SHP77 (cell line): Measurements from ENCODE around the gene MZB1.
"Not testable (repeated sequence)": the region's sequence is repeated elsewhere in the genome, so short reads cannot be mapped to it uniquely, and the experiment has no call there.

Experiments used
- DNase-seq, 2 experiments: peaks; one replicate each; lab custom pipeline; 2025; lab: John Stamatoyannopoulos, UW

Gene MZB1

DNA sequence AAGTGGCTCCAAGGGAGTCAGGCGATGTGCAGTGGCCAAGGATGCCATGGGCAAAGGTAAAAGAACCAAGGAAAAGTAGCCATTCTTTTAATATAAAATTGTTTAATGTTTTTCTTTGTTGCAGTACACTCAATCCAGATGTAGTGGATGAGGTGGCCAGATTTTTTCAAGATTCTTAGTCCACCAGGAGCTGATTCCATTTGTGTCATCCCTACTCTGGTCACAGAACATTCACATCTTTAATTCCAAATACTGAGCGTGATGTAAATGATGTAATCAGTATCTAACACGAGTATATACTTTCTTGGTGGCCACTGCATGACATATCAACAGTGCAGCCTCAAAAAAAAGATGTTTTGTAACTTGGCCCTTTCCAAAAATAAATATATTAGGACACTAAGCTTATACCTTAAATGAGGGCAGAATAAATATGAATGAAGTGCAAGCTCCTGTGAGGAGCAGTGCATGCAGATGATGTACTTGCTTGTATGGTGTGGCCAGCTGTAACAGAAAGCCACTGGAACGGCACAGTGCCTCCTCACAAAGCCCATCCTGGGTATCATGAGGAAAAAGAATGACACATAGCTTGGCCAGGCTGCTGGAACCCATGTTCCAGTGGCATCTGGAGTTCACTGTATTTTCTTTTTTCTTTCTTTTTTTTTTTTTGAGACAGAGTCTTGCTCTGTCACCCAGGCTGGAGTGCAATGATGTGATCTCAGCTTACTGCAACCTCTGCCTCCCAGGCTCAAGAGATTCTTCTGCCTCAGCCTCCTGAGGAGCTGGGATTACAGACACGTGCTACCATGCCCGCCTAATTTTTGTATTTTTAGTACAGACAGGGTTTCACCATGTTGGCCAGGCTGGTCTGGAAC lies 20.6 kb upstream of the MZB1 start:
- no peak for DNase-seq

DNA sequence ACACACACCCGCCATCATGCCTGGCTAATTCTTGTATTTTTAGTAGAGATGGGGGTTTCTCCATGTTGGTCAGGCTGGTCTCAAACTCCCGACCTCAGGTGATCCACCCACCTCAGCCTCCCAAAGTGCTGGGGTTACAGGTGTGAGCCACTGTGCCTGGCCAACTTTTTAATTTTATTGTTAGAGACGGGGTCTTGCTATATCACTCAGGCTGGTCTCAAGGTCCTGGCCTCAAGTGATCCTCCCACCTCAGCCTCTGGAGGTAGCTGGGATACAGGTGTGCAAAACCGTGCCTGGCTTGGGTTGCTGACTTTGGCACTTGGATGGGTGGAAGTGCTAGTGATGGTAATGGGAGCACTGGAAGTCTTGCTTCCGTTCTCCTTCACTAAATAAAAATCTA lies 19.4 kb upstream of the MZB1 start:
- DNase-seq, result not testable (repeated sequence)

DNA sequence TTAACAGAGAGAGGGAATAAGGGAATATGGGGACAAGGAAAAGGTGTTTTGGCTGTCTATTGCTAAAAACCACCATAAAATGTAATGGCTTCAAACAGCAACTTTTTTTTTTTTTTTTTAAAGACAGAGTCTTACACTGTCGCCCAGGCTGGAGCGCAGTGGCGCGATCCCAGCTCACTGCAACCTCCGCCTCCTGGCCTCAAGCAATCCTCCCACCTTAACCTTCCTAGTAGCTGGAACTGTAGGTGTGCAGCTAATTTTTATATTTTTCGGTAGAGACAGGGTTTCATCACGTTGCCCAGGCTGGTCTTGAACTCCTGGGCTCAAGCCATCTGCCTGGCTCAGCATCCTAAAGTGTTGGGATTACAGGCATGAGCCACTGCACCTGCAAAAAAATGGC lies 18.5 kb upstream of the MZB1 start:
- no peak for DNase-seq

- DNase-seq, result no peak
These were observed 17.8 kb upstream of the MZB1 start for GRCh38 chr5:139407517-139407916.

- DNase-seq, result no peak
These were observed 17.2 kb upstream of the MZB1 start for GRCh38 chr5:139406963-139407362.

GRCh38 chr5:139404484-139404840 lies 14.7 kb upstream of the MZB1 start:
- no peak for DNase-seq

DNA sequence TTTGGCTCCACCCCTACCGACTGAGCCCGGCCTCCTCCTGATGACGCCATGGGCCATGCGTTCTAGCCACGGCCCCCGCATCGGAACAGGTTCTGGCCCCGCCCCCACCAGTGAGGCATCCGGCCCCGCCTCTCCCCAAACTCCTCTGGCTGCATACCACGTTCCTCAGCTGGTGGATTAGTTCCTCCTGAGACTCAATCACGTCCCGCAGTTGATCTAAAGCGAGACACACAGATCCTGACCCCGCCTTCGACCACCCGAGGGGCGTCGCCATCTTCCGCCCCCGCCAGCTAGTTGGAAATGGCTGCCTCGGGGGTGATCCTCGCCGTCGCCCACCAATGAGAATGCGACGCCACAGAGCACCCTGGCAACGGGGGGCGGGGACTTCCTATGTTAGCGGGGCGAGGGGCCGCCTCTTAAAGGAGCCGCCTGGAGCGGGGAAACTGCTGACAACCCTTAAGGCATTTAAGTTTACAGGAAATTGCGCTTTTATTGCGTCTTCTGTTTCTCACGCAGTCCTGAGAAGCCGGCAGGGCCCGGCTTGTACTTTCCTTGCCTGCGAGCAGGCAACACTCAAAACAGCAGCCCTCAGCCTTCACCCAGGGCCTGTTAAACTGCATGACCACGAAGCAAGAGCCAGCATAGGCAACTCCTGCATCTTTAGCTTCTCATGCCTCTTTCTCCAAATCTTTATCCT lies 14.2 kb upstream of the MZB1 start, which contains the start of gene SPATA24:
SPATA24 (minus strand) TSS at position 303 of the 697 bp plus-strand sequence; CDS start at position 274, 29 bp downstream.
- DNase-seq, result peak; percentile 98 to 99

DNA sequence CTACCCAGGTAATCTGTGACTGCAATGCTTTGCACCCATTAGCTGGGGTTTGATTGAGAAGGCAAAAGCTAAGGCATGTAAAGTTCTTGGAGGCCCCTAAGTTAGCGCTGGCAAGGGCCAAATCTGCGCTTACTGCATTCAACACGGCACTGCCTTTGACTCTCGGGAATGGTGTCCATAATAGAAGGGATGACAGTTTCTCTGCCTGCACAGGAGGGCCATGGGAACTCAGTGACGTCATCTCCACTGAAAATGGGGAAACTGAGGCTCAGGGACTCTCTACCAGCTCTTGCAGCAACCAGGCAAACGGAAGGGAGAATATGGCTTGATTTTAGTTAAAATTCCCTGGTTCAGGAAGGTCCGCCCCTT lies 13.7 kb upstream of the MZB1 start:
- no peak for DNase-seq

DNA sequence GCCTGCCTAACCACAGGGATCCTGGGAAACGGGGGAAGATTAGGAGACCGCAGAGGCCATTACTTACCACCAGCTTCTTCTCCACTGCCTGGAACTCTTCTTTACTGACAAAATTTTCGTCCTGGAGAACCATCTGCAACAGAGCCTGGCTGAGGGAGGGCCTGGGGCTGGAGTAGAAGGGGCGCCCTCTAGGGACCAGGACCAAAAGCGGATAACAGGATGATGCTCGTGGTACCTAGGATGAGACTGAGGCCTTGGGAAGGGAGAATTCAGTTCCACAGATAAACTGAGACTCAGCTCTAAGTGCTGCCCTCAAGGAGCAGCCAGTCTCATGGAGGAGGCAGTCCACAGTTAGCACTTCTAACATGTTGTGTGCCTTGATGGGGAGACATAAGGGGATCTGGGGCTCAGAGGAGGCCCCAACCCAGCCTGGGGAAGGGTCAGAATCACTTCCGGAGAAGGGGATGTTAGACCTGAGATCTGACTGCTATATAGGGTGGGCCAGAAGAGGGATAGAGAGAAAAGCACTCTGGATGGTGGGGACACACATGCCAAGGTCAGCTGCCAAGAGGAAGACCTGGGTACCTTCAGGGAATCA lies 12.9 kb upstream of the MZB1 start:
- DNase-seq, result peak; percentile 11 to 69

- DNase-seq, result no peak
These were observed 11.8 kb upstream of the MZB1 start for GRCh38 chr5:139401546-139401945.

- no peak for DNase-seq
These were observed 9.9 kb upstream of the MZB1 start for GRCh38 chr5:139399501-139400121.

GRCh38 chr5:139397921-139398320 lies 8.2 kb upstream of the MZB1 start:
- DNase-seq, result no peak

DNA sequence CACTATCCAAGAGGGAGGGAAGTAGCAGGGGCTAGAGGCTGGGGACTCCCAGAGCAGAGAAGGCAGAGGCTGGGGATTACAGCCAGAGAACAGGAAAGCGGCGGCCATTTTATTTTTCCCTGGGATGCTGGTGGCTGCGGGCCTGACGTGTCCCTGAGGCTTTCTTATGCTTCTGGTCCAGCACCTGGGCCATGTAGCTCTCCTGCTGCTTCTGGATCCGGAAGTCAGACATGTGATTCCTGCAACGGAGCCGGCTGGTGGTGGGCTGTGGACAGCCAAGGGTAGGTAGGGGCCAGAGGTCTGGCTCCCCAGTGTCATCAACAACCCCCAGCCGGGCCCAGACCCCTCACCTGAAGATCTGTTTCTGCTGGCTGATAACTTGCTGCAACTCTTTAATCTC lies 7.0 kb upstream of the MZB1 start:
- DNase-seq, result no peak

DNA sequence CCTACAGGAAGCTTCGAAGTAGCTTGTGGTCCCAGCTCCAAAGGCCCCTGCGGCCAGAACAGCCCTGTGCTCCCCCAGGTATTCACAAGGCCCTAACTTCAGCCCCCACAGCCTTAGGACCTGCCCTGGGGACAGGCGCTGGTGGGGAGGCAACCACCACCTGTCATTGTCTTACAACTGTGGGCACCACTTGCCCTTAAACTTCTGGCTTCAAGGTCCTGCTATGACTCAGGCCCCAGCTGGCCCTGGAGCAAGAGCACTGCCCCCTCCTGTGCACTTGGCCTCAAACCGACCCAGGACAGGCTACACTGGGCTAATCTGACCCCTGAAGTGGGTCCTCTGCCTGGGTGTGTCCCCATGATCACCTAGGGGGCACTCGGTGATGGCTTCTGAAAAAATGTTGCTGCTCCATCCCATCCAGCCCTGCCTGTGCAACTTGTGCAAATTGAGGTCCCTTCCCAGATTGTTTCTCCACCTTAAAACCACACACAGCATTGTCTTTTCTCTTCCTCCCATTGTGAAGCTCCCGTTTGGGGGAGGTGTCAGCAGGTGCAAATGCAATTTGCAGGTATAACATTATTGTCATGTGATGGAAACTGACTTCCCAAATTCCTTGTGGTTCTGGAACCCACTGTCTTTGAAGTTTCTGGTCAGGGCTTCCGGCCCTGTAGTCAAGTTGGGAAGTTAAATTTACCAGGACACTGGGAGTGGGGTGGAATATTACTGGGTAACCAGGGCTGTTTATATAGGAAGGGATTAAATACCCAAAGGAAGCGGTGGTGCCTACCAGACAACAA lies 6.3 kb upstream of the MZB1 start:
- no peak for DNase-seq

DNA sequence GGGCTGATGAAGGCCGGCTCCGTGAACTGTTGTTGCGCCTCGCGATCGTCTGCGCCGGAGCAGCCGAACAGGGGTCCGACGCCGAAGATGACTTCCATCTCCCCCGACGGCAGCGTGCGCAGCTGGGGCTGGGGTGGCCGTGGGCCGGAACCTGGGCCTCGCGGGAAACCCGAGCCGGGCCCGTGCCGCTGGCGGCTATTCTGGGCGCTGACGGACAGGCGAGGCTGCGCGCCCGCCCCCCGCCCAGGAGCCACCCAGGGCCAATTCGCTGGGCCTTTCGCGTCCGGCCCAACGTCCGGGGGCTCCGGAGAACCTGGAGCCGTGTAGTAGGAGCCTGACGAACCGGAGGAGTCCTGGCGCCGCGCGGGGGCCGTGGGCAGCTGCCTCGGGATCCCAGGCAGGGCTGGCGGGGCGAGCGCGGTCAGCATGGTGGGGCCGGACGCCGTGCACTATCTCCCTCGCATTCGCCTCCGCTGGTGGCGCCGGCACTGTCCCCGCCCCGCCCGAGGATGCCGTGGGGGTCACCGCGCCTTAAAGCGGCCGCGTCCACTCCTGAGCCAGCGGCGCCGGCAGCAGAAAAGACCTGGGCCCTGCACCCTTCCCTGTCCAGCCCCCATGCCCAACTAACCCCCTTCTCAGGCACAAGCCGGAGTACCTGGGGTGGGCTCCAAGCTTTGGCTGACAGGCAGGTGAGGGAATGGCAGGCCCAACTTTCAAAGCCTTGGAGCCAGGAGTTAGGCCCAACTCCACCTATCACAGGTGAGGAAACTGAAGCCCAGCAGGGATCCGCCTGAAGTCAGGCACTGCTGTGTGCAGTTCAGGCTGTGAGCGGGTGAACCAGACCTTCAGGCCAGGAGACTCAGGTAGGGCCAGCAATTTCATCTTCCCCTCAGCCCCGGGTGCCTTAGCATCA lies 5.2 kb upstream of the MZB1 start, which contains the start of gene PROB1:
PROB1 (minus strand) TSS at position 451 of the 913 bp plus-strand sequence; CDS start at position 428, 23 bp downstream.
- DNase-seq, result no peak

DNA sequence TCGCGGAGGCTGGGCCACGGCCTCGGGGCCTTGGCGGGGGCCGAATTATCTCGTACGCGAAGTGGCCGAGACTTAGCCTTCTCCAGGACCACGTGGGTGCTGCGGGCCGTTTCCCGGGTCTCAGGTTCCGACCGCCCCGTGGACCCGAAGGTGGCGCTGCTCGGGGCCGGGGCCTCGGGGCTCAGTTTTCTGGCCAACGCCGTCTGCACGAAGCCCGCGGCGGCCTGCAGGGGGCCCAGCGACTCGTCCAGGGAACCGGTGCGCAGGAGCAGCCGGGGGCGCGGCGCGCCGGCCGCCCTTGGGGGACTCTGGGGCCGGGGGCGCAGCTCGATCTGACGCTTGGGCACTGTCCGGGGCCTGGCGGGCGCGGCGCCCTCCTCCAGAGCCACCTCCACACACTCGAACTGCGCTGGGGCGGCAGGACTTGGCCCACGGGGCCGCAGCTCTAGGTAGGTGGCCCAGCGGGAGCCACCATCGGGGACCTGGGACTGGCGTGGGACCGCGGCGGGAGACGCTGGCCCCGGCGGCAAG lies 4.5 kb upstream of the MZB1 start:
- DNase-seq, result no peak

GRCh38 chr5:139393497-139394122 lies 3.9 kb upstream of the MZB1 start:
- no peak for DNase-seq

DNA sequence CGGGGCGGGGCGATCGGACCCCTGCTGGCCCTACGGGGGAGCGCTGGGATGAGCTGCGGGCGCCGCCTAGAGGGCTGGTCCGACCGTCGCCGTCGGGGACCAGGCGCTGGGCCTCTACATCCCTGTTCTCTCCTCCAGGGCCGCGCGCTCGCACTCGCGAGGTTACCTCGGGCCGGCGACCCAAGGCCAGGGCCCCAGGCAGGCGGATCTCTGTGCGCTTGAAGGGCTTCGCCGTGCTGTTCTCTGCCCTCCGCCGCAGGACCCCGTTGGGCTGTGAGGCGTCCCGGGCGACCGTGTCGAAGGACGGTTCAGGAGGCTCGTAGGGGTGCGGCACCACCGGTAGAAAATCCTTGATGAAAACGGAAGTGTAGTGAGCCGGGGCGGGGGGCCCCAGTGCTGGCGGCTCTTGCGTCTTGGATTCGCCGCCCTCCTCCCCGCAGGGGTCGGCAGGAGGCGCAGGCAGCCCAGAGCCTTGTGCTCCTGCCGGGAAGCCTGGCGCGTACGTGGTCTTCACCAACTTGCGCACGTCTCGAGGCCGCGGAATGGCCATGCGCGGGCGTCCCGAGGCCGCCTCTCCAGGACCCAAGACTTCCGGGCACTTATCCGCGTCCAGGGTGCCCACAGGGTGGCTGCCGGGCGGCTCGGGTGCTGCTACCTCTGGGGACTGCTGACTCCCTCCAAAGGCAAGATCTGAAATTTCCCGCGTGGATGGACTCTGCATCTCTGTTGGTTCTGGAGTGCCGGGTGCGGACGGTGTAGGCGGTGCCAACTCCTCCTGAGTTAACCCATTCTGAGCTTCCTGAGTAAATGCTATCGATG lies 3.2 kb upstream of the MZB1 start:
- DNase-seq, result peak; percentile 80 to 86

GRCh38 chr5:139392324-139392677 lies 2.6 kb upstream of the MZB1 start:
- no peak for DNase-seq
